GM12865 (cell line): ENCODE data around the gene SLTM.
"Not testable (repeated sequence)": the region's sequence is repeated elsewhere in the genome, so short reads cannot be mapped to it uniquely, and the experiment has no call there.

Experiments used
- DNase-seq: peaks from one replicate; pipeline ENCODE4 v3.0.0; 2010; ENCODE audit warnings: low read depth
- H3K4me3 ChIP-seq: 2 replicates; pipeline ENCODE4 v1.5.1; 2011; ENCODE audit warnings: mild to moderate bottlenecking, low read depth, low read length, control low read depth
- TF ChIP-seq, protein P1 (sequence below): IDR thresholded peaks from 2 replicates; pipeline ENCODE4 v1.5.1; 2011; ENCODE audit warnings: low read length, control low read depth, low read depth, inconsistent platforms; ENCODE audit not compliant: insufficient read depth; ENCODE audit errors: missing control alignments

The SLTM gene

DNA sequence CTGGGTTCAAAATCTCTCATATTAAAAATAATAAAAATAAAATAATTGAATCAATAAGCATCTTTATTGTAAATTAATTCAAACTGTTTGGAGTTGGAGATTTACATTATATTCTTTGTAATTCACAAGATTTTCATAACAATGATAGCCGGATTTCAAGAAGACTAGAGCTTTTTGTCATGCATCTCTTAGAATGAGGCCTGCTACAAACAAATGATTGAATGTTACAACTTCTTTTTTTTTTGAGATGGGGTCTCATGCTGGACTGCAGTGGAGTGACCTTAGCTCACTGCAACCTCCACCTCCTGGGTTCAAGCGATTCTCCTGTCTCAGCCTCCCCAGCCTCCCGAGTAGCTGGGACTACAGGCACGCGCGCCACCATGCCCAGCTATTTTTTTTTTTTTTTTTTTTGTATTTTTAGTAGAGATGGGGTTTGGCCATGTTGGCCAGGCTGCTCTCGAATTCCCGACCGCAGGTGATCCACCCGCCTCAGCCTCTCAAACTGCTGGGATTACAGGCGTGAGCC, 3.5 kb downstream of the SLTM start:
- H3K4me3 ChIP-seq: no peak overlapping the region
- TF ChIP-seq, protein P1, sequence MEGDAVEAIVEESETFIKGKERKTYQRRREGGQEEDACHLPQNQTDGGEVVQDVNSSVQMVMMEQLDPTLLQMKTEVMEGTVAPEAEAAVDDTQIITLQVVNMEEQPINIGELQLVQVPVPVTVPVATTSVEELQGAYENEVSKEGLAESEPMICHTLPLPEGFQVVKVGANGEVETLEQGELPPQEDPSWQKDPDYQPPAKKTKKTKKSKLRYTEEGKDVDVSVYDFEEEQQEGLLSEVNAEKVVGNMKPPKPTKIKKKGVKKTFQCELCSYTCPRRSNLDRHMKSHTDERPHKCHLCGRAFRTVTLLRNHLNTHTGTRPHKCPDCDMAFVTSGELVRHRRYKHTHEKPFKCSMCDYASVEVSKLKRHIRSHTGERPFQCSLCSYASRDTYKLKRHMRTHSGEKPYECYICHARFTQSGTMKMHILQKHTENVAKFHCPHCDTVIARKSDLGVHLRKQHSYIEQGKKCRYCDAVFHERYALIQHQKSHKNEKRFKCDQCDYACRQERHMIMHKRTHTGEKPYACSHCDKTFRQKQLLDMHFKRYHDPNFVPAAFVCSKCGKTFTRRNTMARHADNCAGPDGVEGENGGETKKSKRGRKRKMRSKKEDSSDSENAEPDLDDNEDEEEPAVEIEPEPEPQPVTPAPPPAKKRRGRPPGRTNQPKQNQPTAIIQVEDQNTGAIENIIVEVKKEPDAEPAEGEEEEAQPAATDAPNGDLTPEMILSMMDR: no peak
- no peak for DNase-seq

- TF ChIP-seq, protein P1: no peak
- no peak overlapping the region for H3K4me3 ChIP-seq
- no peak for DNase-seq
Observed at GRCh38 chr15:58926823-58927222, 6.7 kb downstream of the SLTM start.

GRCh38 chr15:58924327-58924726, 9.2 kb downstream of the SLTM start:
- DNase-seq: no peak
- TF ChIP-seq, protein P1: no peak
- H3K4me3 ChIP-seq: no peak overlapping the region

DNA sequence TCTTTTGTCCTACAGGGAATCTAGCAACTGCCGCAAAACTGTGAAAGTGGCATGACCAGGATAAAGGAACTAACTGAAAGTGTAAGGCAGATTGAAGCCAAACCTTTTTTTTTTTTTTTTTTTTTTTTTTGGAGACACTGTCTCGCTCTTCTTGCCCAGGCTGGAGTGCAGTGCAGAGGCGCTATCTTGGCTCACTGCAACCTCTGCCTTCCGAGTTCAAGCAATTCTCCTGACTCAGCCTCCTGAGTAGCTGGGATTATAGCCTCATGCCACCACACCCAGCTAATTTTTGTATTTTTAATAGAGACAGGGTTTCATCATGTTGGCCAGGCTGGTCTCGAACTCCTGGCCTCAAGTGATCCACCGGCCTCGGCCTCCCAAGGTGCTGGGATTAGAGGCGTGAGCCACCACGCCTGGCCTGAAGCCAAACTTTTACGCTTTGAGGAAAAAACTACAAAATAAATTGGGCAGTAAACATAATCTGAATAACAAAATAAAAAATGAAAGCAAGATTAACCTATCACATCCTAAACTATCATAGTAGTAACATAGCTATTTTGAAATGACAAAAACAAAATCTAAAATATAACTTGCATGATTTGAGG, 9.7 kb downstream of the SLTM start:
- TF ChIP-seq, protein P1: no peak
- no peak overlapping the region for H3K4me3 ChIP-seq
- no peak for DNase-seq

- TF ChIP-seq, protein P1: no peak
- H3K4me3 ChIP-seq: no peak overlapping the region
- DNase-seq: no peak
Observed at GRCh38 chr15:58923284-58923683, 10.2 kb downstream of the SLTM start.

DNA sequence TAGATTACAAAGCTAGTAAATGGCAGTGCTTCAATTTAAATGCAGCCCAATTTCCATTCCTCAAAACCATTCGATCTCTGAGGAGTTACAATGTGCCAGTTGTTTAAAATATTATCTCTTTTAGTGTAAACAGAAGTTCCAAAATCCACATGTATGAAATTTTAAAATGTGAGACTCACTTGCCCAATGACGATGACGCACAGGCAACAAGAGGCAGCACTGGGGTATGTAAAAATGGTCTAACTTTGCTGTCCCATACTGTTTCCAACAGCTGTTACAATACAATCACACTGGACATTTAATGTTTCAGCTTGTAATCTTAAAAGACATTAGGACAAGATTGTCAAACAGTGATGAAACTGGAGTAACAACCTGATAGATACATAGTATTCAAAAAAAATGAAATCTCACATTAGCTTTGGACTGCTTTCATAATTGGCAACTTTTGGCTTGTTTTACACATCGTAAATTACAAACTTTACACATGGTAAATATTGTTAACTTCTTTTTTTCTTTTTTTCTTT, 12.2 kb downstream of the SLTM start:
- DNase-seq: no peak
- TF ChIP-seq, protein P1: no peak
- H3K4me3 ChIP-seq: no peak overlapping the region

DNA sequence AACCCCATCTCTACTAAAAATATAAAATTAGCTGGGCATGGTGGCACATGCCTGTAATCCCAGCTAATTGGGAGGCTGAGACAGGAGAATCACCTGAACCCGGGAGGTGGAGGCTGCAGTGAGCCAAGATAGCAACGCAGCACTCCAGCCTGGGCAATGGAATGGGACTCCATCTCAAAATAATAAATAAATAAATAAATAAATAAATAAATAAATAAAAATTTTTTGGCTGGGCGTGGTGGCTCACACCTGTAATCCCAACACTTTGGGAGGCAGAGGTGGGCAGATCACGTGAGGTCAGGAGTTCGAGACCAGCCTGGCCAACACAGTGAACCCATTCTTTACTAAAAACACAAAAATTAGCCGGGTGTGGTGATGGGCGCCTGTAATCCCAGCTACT, 13.0 kb downstream of the SLTM start:
- not testable (repeated sequence) for DNase-seq, H3K4me3 ChIP-seq
